Stomach (tissue), 4 donors: ENCODE measurements around the gene LRTM1.

ENCODE experiments used
- EP300 ChIP-seq: sonication (generic); formaldehyde crosslinking; IDR thresholded peaks from one replicate; pipeline ENCODE4 v1.6.1; 2017; ENCODE audit warnings: antibody characterized with exemption
- POLR2AphosphoS5 ChIP-seq, 3 donors: sonication (generic); formaldehyde crosslinking; IDR thresholded peaks; one replicate each; pipeline ENCODE4 v1.6.1; 2016; ENCODE audit warnings: antibody characterized with exemption in 3 of 3
- TF ChIP-seq, protein P1 (sequence below), 7 experiments: fragments of 450-650 bp in 4 of 7; fragments of 200-600 bp in 3 of 7; sonication (generic) in 3 of 7; IDR thresholded peaks; one replicate each; pipeline ENCODE4 v1.5.1; 2016 to 2019; ENCODE audit warnings: antibody characterized with exemption in 7 of 7, control low read depth in 2 of 7, mild to moderate bottlenecking in 1 of 7

DNA sequence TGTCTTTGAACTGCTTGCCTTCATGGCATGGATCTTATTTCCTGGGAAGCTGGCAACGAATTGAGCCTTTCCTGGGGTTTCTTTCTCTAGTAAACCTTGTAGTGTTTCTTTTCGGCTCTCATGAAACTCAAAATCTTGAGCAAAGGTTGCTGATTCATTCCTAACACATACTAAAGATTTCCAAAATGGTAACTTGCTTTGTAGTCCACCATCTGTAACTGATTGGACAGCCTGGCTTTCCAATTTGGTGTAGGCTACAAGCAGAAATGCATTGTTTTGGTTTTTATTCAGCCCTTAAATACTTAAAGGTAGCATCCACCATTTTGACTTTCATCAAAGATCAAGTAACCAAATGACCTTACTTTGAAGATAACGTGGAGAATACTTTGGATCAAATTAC lies 38.1 kb downstream of the LRTM1 start:
- TF ChIP-seq, protein P1, sequence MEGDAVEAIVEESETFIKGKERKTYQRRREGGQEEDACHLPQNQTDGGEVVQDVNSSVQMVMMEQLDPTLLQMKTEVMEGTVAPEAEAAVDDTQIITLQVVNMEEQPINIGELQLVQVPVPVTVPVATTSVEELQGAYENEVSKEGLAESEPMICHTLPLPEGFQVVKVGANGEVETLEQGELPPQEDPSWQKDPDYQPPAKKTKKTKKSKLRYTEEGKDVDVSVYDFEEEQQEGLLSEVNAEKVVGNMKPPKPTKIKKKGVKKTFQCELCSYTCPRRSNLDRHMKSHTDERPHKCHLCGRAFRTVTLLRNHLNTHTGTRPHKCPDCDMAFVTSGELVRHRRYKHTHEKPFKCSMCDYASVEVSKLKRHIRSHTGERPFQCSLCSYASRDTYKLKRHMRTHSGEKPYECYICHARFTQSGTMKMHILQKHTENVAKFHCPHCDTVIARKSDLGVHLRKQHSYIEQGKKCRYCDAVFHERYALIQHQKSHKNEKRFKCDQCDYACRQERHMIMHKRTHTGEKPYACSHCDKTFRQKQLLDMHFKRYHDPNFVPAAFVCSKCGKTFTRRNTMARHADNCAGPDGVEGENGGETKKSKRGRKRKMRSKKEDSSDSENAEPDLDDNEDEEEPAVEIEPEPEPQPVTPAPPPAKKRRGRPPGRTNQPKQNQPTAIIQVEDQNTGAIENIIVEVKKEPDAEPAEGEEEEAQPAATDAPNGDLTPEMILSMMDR (IDR thresholded peaks at IDR 0.05), result no peak
- TF ChIP-seq POLR2AphosphoS5 (IDR thresholded peaks at IDR 0.05) (no peak), EP300 (no peak)
